HG03066 (cell line): ENCODE data around the gene GALNT17.
"Not testable (repeated sequence)": the region's sequence is repeated elsewhere in the genome, so short reads cannot be mapped to it uniquely, and the experiment has no call there.

Experiments
- ATAC-seq: cut with Tn5 transposase; IDR thresholded peaks from one replicate; pipeline ENCODE4 v1.9.1; 2021; ENCODE audit warnings: low read depth; ENCODE audit not compliant: unreplicated experiment

Gene GALNT17

DNA sequence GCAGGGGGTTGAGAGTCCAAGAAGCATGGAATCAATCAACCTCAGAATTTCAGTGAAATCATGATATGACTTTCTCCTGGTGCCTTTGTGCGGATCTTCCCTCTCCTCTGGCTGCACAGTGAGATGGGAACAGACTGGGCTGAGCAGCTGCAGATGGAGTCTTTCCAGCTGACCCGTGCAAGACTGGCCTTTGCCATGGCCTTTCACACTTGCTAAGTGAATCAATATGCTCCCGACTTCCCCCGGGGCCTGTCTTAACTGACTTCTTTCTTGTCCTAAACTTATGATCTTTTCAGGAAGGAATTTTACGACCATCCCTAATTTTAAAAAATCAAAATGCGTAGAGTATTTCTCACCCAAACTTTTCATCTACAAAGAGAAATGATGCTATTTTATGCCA, 469.9 kb downstream of the GALNT17 start:
- no peak for ATAC-seq

DNA sequence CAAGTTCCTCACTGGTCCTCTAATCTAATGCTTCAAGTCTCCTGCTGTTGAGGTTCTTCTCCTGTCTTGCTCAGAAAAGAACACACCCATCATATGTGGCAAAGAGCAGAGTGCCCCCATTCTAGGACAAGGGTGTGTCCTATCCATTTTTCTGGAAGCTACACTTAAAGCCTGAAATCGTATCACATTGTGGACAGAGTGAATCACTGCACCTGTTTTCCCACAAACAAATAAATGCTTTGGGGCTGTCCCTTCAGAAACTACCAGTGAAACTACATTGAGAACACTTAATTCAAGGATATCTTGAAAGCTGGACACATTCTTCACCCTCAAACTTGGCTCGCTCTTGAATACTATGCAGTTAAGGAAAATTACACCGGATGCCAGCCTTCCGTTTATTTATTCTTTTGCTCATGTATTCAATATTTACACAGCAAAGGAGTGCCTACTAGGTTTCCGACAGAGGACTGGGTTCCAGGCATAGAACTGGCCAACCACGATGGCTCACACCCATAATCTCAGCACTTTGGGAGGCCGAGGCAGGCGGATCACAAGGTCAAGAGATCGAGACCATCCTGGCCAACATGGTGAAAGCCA, 473.0 kb downstream of the GALNT17 start:
- ATAC-seq, result no peak

DNA sequence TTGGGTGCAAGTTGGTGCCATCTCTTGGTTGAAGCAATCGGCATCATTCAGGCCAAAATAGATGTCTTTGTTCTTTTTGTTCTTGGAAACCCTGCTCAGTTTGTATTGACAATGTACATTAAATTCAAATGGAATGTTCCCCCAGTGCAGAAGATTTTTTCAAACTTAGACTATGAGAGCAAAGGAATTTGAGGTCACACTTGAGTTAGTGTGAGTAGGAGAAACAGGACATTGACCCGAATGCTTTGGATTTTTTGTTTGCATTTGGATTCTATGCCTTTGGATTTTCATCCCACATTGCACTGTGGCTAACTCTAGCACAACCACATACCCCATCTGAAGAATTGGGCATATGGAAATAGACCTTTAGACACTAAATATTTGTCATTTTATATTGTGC, 480.0 kb downstream of the GALNT17 start:
- no peak for ATAC-seq

DNA sequence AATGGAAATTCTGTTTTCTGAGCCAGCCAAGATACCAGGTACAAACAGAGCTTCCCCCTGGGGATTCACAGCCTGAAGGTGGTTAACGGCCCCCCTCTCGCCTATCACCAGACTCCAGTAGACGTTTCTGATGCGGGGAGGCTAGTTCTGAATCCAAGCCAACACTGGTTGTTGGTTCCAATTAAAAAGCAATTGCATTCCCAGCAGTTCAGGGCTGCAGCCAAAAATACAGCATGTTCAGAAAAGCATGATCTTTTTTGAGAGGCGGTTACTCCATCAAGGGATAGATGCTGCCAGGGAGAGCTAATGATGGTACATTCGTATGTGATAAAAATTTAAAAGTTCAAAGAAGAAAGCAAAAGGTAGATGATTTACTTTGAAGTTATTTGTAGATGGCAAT, 481.0 kb downstream of the GALNT17 start:
- no peak for ATAC-seq

DNA sequence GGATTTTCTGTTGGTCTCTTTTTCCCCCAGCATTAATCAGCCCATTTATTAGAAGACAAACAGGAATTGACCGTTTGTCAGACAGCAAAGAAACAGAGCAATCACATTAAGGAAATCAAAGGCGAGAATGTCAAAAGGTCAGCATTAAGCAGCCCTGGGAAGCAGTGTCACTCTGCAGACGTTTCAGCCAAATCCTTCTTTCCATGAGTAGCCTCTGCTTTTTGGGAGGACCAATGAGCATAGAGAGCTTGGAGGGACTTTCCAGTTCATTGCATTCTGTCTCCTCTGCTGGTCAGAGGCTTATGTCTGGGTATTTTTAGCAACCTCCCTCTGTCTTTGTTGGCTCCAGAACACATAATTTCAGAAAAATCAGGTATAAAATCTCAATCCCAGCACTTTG, 481.4 kb downstream of the GALNT17 start:
- no peak for ATAC-seq

DNA sequence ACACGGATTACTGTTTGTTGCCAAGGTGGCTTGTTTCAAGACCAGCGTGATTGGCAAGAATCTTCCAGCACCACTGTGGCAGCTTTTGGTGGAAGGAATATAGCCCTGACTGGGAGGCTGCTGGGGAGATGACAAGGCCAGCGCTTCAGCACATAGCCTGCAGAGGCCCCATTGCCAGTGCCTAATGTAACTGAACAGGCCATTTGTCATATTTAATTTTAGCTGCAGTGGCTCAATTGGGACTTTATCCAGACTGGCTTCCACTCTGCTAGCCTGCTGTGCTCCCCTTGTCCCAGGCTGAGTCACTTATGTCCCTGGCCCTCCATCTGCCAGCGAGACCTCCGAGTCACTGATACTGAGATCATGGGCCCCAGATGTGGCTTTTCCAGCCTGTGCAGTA, 483.1 kb downstream of the GALNT17 start:
- no peak for ATAC-seq

DNA sequence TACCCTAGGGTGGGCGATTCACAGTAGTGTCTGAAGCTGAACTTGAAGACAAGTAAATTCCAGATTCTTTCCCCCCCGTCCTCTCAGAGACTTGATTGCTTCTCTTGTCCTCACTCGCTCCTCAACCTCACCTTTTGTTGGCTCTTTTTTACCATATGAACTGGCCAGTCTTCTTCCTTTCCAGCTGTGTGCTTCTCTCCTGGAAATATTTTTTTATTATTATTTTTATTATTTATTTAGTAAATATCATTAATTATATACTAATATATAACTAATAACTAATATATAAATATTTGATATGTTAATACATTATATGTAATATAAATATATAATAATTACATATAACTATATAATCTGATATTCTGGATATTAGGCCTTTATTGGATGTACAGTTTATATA, 484.3 kb downstream of the GALNT17 start:
- ATAC-seq, result no peak

DNA sequence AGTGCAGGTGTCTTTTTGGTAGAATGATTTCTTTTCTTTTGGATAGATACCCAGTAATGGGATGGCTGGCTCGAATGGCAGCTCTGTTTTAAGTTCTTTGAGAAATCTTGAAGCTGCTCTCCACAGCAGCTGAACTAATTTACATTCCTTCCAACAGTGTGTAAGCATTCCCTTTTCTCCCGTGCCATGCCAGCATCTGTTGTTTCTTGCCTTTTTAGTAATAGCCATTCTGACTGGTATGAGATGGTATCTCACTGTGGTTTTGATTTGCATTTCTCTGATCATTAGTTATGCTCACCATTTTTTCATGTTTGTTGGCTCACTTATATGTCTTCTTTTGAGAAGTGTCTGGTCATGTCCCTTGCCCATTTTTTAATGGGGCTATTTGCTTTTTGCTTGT, 486.3 kb downstream of the GALNT17 start:
- no peak for ATAC-seq

DNA sequence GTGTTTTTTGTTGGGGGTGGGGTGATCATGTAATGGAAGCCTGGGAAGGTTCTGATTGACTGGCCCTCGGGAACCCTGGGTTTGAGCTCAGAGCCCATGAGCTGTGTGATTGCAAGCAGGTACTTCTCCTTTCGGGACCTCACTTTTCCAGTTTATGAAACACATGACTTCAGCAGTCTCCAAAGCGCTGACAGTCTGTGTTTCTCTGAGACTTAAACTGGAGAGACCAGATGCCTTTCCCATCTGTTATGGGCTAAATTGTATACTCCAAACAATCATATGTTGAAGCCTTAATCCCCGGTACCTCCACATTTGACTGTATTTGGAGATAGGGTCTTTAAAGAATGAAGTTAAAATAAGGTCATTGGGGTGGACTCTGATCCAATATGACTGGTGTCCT, 493.6 kb downstream of the GALNT17 start:
- ATAC-seq, result no peak

DNA sequence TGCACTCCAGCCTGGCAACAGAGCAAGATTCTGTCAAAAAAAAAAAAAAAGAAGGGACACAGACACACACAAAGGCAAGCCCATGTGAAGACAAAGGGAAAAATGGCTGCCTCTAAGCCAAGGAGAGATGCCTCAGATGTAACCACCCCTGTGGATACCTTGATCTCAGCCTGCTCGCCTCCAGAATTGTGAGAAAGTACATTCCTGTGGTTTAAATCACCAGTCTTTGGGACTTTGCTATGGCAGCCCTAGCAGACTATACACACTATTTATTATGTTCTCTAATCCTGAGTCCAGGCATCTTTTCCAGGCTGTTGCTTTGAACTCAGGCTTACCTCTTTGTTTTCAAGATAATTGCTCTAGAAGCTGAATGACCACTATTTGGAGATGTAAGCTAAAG, 494.3 kb downstream of the GALNT17 start:
- ATAC-seq, result no peak

DNA sequence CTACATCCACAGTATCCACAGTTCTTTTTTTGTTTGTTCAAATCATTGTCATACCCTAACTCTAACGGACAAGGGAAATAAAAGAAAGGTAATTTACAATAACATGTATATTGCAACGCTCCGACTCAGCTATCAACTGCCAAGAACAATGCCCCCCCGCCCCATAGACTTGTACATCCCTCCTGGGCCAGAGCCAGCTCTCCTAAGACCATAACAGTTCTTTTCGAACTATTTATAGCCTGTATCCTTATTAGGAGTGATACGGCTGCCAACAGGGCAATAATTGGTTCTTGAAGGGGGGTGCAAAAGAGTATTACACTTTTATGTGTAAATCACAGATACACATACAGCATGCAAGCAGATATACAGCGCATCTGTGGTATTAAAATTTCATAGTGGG, 495.7 kb downstream of the GALNT17 start:
- ATAC-seq, result no peak

DNA sequence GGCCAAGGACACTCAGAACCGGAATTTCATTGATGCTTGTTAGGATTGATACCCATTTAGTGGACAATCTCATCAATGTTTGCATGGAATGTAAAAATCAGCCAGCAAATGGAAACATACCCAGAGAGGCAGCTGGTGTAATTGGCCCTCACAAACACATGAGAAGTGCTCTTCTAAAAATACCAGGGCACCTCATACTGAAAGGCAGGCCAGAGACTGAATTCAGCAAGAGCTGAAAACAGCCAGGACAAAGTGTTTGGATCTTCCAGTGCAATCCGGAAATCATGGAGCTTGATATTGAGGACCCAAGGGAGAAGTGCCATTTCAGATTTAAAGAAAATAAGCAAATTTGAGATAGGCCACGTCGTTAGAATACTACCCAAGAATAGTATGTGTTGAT, 498.6 kb downstream of the GALNT17 start:
- ATAC-seq, result no peak

DNA sequence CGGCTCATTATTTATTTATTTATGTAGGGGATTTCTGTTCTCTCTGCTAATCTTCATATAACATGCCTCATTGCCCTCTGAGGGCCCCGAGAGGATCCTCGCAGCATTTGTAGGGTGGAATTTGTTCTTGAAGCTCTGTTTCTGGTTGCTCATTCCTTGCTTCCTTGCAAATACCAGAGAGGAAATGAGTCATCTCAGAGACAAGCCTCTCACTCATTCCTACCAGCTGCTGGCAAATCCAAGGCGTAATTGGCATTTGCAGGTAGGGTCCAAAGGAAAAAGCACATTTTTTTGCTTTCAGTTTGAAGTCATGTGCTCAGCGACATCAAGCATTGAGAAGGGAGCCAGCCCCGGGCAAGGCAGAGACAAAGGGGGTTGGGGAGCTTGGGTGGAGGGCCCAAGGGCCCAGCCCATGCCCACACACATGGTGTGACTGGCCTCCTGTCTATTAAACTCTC, 501.6 kb downstream of the GALNT17 start:
- no peak for ATAC-seq

DNA sequence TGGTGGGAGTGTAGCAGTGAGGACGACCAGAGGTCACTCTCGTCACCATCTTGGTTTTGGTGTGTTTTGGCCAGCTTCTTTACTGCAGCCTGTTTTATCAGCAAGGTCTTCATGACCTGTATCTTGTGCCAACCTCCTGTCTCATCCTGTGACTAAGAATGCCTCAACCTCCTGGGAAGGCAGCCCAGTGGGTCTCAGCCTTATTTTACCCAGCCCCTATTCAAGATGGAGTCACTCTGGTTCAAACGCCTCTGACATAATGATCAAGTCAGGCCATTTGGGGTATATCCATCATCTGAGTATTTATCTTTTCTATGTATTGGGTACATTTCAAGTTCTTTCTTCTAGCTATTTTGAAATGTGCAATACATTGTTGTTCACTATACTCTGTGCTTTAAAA, 503.9 kb downstream of the GALNT17 start:
- not testable (repeated sequence) for ATAC-seq

DNA sequence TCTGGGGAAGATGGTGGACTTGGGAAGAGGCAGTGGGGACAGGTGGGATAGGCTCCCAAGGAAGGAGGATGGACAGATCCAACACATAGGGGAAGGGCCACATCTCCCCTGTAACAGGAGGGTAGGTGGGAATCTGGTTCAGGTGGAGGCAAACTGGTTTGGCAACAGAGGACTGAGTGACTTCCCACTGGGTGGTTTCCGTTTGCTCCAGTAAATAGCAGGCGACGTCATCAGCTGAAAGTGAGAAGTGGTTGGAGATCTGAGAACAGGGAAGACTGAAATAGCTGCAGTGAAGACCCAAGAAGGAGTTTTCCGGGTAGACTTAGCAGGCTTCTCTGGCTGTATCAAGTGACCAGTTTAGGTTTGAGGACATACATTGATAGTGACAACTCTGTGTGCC, 504.4 kb downstream of the GALNT17 start:
- no peak for ATAC-seq

DNA sequence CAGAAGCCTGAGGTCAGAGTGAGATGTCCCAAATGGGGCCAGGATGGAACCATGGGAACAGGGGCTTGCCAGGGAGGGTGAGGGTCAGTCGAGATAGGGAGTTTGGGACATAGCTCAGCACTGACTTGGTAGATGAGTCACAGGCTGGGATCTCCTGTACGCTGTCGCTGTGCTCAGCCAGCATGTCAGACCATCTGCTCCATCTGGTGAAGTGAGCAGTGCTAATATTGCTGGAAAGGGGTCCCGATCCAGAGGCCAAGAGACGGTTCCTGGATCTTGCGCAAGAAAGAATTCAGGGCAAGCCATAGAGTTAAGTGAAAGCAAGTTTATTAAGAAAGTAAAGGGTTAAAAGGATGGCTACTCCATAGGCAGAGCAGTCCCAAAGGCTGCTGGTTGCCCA, 505.6 kb downstream of the GALNT17 start:
- ATAC-seq, result no peak

DNA sequence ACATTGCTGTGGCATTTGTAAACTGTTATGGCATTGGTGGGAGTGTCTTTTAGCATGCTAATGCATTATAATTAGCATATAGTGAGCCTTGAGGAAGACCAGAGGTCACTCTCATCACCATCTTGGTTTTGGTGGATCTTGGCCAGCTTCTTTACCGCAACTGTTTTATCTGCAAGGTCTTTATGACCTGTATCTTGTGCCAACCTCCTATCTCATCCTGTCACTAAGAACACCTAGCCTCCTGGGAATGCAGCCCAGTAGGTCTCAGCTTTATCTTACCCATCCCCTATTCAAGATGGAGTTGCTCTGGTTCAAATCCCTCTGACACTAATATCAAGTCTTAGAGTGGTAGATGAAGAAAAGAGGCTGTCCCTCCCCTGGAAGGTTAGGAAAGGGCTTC, 506.2 kb downstream of the GALNT17 start:
- no peak for ATAC-seq

DNA sequence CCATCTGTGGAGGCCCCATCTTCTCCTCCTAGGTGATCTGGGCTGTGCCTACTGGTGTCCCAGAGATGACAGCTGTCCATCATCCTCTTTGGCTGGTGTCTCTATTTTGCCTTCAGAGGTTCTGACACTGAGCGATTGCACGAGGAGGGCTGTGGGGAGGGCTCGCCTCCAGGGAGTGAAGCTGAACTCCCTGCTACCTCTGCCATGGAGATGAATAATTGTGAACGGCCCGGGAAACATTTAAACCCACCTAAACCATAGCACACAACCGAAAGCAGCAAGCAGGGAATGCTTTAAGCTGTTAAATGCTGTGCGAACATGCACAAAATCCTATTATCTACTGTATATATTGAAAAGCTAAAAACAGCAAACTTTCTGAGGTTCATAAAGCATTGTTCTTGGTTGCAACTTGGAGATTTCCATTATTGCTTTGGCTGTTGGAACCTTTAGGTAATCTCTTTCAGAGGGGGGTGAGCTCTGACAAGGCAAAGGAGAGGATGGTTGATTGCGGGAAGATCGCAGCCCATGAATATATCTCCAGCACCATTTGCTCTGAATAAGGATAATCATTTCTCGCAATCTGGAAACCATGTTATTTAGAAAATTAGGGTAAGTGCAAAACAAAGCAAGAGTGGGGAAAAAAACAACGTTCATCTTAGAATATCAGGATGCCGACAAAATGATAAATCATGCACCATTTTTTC, 507.6 kb downstream of the GALNT17 start:
- ATAC-seq, result no peak

DNA sequence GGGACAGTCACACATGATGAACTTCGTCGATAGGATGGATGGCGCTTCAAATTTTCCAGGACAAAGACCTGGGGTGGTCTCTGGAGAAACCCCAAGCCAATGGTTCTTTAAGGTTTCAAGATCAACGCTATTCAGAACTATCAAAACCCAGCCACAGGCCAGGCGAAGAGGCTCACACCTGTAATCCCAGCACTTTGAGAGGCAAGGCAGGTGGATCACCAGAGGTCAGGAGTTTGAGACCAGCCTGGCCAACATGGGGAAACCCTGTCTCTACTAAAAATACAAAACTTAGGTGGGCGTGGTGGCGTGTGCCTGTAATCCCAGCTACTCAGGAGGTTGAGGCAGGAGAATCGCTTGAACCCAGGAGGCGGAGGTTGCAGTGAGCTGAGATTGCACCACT, 511.1 kb downstream of the GALNT17 start:
- not testable (repeated sequence) for ATAC-seq

DNA sequence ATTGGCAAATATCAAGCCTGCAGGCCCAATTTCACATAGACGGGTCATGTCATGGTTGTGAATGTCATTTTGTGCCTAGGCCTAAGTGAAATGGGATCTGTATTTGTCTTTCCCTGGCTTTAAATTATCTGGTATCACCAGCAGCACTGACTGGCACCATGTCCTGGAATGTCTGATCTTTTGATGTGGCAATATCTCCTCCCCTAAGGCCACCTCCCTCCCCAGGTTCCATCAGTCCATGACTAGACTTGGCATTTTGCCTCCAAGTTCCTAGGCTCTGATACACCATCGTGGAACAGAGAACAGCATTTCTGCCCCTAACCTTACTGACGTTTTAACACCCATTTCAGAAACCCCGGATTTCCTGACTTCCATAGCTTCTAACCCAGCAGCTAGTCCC, 513.9 kb downstream of the GALNT17 start:
- no peak for ATAC-seq

DNA sequence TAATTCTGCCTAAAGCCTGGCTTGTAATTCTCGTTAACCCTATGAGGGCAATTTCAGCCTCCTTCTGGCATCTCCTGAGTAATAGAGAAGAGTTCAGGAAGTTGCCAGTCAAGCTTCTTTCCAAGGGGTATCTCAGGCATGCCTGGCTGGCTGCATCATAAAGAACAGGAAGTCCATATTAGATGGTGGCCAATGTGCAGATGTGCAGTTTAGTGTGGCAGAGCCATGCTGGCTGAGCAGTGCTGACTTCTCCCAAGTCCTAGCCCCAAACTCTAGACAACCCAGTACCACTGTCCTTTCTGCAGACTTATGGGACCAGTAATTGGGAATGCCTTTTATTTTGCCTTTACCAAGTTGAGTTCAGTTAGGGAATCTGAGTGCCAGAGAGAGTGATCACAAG, 517.9 kb downstream of the GALNT17 start:
- ATAC-seq, result no peak

DNA sequence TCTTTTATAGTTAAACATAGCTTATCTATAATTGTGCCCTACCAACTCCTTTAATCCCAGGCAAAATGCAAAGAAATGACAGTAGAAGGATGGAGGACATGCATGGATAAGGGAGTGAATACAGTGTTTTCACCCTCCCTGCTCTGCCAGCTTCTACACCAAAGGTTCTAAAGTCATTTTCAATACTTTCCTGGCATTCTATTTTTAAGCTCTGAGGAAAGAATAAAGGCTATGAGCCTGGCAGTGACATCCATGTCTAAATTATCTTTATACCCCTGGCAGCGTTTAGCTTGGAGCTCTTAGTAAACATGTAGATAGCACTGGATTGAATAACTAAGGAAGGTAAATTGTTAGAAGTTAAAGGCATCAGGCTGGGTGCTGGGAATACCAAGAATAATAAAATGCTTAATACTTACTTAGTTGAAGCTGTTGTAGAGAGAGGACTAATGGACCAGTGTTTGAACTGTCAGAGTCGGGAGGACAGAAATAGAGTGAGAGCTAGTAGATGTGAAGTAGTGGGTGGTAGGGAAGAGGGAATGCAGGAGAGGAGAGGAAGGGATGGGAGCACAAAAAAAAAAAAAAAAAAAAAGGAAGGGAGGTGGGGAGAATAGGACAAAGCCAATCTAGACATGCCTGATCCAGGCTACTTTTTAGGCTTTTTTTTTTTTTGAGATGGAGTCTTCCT, 518.9 kb downstream of the GALNT17 start:
- no peak for ATAC-seq
